ENCODE data around the gene IL16.

IL16 gene

DNA sequence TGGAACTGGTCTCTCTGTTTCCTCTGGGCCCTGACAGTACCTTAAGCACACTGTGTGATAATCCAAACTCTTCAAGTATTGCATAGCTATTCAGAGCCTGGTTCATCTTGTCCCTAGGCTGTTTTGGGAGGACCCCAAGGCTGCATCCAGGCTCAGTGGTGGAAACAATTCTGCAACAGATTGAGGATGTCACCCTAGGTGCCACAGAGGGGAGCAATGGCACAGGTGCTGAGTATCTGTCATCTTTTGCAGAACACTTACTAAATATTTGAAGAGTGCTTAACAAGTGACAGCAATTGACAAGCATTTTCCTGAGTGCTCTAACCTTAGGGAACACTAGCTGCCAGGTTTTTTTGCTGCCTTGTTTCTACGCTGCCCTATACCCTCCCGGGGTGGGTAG, 99.5 kb downstream of the IL16 start:
- Histone ChIP-seq H3K9me2 (replicated peaks; ENCODE audit: insufficient read depth, low read length) (no peaks in the 10 kb centered on the region), H3K36me3 (replicated peaks; ENCODE audit: insufficient read depth, low read length) (no peaks in the 10 kb centered on the region; the same call in 1 of the 2 replicates), H3K9me3 (replicated peaks; ENCODE audit: insufficient read depth, low read length) (no peaks in the 10 kb centered on the region), H3K4me3 (ENCODE audit: low read length) (peak overlapping the region; percentile 77), H3K27me3 (replicated peaks; ENCODE audit: insufficient read depth, low read length) (no peaks in the 10 kb centered on the region), H3K27ac (ENCODE audit: low read length) (peak overlapping the region; percentile 89), H3K4me2 (ENCODE audit: low read depth, low read length) (peak overlapping the region; percentile 84), H3K79me2 (ENCODE audit: low read length) (peaks cover 54% of the 10 kb centered on the region), H3K4me1 (ENCODE audit: low read length) (peaks cover 70% of the 10 kb centered on the region), H3K9ac (ENCODE audit: low read length) (peak overlapping the region; percentile 76), H3F3A (ENCODE audit: insufficient read depth, low read length) (peaks cover 76% of the 10 kb centered on the region), H4K20me1 (ENCODE audit: insufficient read depth, low read length) (no peaks in the 10 kb centered on the region), H2AFZ (ENCODE audit: low read length) (peak overlapping the region; percentile 5; the same call in 1 of the 2 replicates)
- TF ChIP-seq, protein P1, sequence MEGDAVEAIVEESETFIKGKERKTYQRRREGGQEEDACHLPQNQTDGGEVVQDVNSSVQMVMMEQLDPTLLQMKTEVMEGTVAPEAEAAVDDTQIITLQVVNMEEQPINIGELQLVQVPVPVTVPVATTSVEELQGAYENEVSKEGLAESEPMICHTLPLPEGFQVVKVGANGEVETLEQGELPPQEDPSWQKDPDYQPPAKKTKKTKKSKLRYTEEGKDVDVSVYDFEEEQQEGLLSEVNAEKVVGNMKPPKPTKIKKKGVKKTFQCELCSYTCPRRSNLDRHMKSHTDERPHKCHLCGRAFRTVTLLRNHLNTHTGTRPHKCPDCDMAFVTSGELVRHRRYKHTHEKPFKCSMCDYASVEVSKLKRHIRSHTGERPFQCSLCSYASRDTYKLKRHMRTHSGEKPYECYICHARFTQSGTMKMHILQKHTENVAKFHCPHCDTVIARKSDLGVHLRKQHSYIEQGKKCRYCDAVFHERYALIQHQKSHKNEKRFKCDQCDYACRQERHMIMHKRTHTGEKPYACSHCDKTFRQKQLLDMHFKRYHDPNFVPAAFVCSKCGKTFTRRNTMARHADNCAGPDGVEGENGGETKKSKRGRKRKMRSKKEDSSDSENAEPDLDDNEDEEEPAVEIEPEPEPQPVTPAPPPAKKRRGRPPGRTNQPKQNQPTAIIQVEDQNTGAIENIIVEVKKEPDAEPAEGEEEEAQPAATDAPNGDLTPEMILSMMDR (IDR thresholded peaks at IDR 0.05; ENCODE audit: low read length) = peak; percentile 20
- TF ChIP-seq EZH2phosphoT487 (IDR thresholded peaks at IDR 0.05; ENCODE audit: low read length) = no peak
- no peak for DNase-seq

DNA sequence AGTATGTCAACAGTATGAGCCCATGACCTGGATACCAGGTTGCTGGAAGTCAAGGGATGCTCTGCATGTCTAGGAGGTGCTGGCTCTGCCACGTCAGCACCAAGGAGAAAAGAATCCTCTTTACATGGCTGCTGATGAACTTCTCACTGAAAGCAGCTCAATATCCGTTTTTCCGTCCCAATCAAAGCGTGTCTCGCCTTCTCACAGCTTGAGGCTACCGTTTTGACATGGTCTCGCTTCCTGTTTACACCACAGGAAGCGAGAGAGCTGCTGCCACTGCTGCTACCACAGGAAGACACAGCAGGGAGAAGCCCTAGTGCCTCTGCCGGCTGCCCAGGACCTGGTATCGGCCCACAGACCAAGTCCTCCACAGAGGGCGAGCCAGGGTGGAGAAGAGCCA, 100.0 kb downstream of the IL16 start:
- TF ChIP-seq EZH2phosphoT487 (IDR thresholded peaks at IDR 0.05; ENCODE audit: low read length) = no peak
- TF ChIP-seq, protein P1 (IDR thresholded peaks at IDR 0.05; ENCODE audit: low read length) = peak; percentile 23; the same call in 1 of the 2 replicates
- Histone ChIP-seq H3K4me3 (ENCODE audit: low read length) (peak overlapping the region; percentile 77), H3K36me3 (replicated peaks; ENCODE audit: insufficient read depth, low read length) (no peaks in the 10 kb centered on the region; the same call in 1 of the 2 replicates), H3K79me2 (ENCODE audit: low read length) (peaks cover 57% of the 10 kb centered on the region), H3K27me3 (replicated peaks; ENCODE audit: insufficient read depth, low read length) (no peaks in the 10 kb centered on the region), H3K9me3 (replicated peaks; ENCODE audit: insufficient read depth, low read length) (no peaks in the 10 kb centered on the region), H3K4me1 (ENCODE audit: low read length) (peaks cover 70% of the 10 kb centered on the region), H4K20me1 (ENCODE audit: insufficient read depth, low read length) (no peaks in the 10 kb centered on the region), H3K4me2 (ENCODE audit: low read depth, low read length) (peak overlapping the region; percentile 84), H3K9me2 (replicated peaks; ENCODE audit: insufficient read depth, low read length) (no peaks in the 10 kb centered on the region), H3K27ac (ENCODE audit: low read length) (peak overlapping the region; percentile 89), H3F3A (ENCODE audit: insufficient read depth, low read length) (peaks cover 81% of the 10 kb centered on the region), H2AFZ (ENCODE audit: low read length) (peak overlapping the region; percentile 5; the same call in 1 of the 2 replicates), H3K9ac (ENCODE audit: low read length) (peak overlapping the region; percentile 76)
- peak; percentile 94 for DNase-seq

DNA sequence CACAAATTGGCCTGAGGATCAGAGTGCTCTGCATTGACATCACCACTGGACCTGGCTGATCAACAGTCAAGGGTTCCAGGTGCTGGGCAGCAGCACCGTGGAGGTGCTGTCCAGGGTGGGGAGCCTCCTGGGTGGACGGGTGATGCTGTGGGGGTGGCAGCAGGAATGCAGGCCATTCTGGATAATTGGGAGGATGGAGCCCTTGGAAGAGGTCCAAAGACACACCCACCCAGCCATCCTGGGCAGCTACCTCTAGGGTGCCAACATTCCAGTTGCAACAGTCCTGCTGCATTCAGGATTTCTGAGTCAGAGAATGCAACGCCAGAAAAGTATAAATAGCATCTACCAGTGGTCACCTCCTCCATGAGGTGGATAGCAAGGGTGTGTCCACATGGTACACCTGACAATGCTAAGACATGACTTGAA, 100.5 kb downstream of the IL16 start:
- H3K4me3 ChIP-seq (ENCODE audit: low read length) = peak overlapping the region; percentile 77
- H3K79me2 ChIP-seq (ENCODE audit: low read length) = peaks cover 58% of the 10 kb centered on the region
- peak overlapping the region; percentile 89 for H3K27ac ChIP-seq (ENCODE audit: low read length)
- H2AFZ ChIP-seq (ENCODE audit: low read length) = no peak overlapping the region
- H3K9ac ChIP-seq (ENCODE audit: low read length) = peak overlapping the region; percentile 76
- peaks cover 86% of the 10 kb centered on the region for H3F3A ChIP-seq (ENCODE audit: insufficient read depth, low read length)
- peaks cover 68% of the 10 kb centered on the region for H3K4me1 ChIP-seq (ENCODE audit: low read length)
- no peak for TF ChIP-seq EZH2 (optimal IDR thresholded peaks at IDR 0.05; ENCODE audit: low read depth, low read length)
- TF ChIP-seq EZH2phosphoT487 (IDR thresholded peaks at IDR 0.05; ENCODE audit: low read length) = no peak
- TF ChIP-seq, protein P1 (IDR thresholded peaks at IDR 0.05; ENCODE audit: low read length) = no peak
- no peaks in the 10 kb centered on the region; the same call in 1 of the 2 replicates for H3K36me3 ChIP-seq (replicated peaks; ENCODE audit: insufficient read depth, low read length)
- DNase-seq = no peak
- H4K20me1 ChIP-seq (ENCODE audit: insufficient read depth, low read length) = no peaks in the 10 kb centered on the region
- peak overlapping the region; percentile 84 for H3K4me2 ChIP-seq (ENCODE audit: low read depth, low read length)
- no peaks in the 10 kb centered on the region for H3K9me2 ChIP-seq (replicated peaks; ENCODE audit: insufficient read depth, low read length)
- no peaks in the 10 kb centered on the region for H3K27me3 ChIP-seq (replicated peaks; ENCODE audit: insufficient read depth, low read length)
- no peaks in the 10 kb centered on the region for H3K9me3 ChIP-seq (replicated peaks; ENCODE audit: insufficient read depth, low read length)
